CD4-positive, alpha-beta T cell (primary cell): Measurements from ENCODE around the gene ZNF580. TPM values are rescaled to one million over a fixed set of nuclear protein-coding genes. Genes with fewer than 3 reads are reported as not detected.
A peak's percentile ranks its signal among the peaks of the same experiment; 100 is the strongest.

Source experiments
- ATAC-seq: fragments of 200-7000 bp; cut with Tn5 transposase; one replicate; pipeline ENCODE4 v1.10.0; 2022; ENCODE audit warnings: mild to moderate bottlenecking; ENCODE audit not compliant: poor library complexity
- CTCF ChIA-PET: fragments of 350-600 bp; sonication (Branson Sonifier 250); formaldehyde crosslinking; loops from one replicate; lab custom pipeline; 2021; ENCODE audit warnings: antibody characterized with exemption, inconsistent platforms; lab: Charles Lee
- POLR2A ChIA-PET: fragments of 350-600 bp; sonication (Branson Sonifier 250); formaldehyde crosslinking; loops from one replicate; lab custom pipeline; 2021; ENCODE audit warnings: antibody characterized with exemption, inconsistent platforms; lab: Charles Lee
- DNase-seq, 14 experiments: peaks; one replicate each; pipeline ENCODE4 v3.0.0-alpha.2; 2013 to 2020; ENCODE audit warnings: mixed read lengths in 2 of 14
- H3K27ac ChIP-seq, 2 donors: one replicate each; pipeline versions ENCODE4 v1.5.1 to v1.7.0; 2013; ENCODE audit warnings: low read length in 2 of 2, low read depth in 1 of 2, mild to moderate bottlenecking in 1 of 2
- H3K27me3 ChIP-seq, 2 experiments: 1 replicate in 1 of 2; 2 replicates in 1 of 2; pipeline versions ENCODE4 v1.6.1 to v1.7.0; 2013; ENCODE audit warnings: low read length in 2 of 2, control low read depth in 1 of 2, mild to moderate bottlenecking in 1 of 2, moderate library complexity in 1 of 2; ENCODE audit not compliant: insufficient read depth in 2 of 2, control insufficient read depth in 1 of 2
- H3K36me3 ChIP-seq: one replicate; pipeline ENCODE4 v1.6.1; 2013; ENCODE audit warnings: low read length, control low read depth; ENCODE audit not compliant: insufficient read depth
- H3K4me1 ChIP-seq: one replicate; pipeline ENCODE4 v1.6.1; 2013; ENCODE audit warnings: low read length, control low read depth; ENCODE audit not compliant: insufficient read depth
- H3K4me3 ChIP-seq: one replicate; pipeline ENCODE4 v1.5.1; 2013; ENCODE audit warnings: mild to moderate bottlenecking, low read length, moderate library complexity
- H3K9me3 ChIP-seq, 2 experiments: 1 replicate in 1 of 2; 2 replicates in 1 of 2; pipeline versions ENCODE4 v1.6.1 to v1.7.0; 2013; ENCODE audit warnings: low read length in 2 of 2, mild to moderate bottlenecking in 2 of 2, control low read depth in 1 of 2, moderate library complexity in 1 of 2; ENCODE audit not compliant: control insufficient read depth in 1 of 2, insufficient read depth in 1 of 2
- H3K27ac Mint-ChIP-seq: one replicate; pipeline ENCODE4 v1.8.0; 2020; ENCODE audit warnings: mixed read lengths
- H3K27me3 Mint-ChIP-seq: one replicate; pipeline ENCODE4 v1.8.0; 2021; ENCODE audit warnings: mixed read lengths
- H3K36me3 Mint-ChIP-seq: one replicate; pipeline ENCODE4 v1.8.0; 2021; ENCODE audit warnings: low read depth, mixed read lengths
- H3K4me1 Mint-ChIP-seq: one replicate; pipeline ENCODE4 v1.8.0; 2021; ENCODE audit warnings: low read depth, mixed read lengths
- H3K4me3 Mint-ChIP-seq: one replicate; pipeline ENCODE4 v1.8.0; 2020; ENCODE audit warnings: mild to moderate bottlenecking, mixed read lengths
- H3K9me3 Mint-ChIP-seq: one replicate; pipeline ENCODE4 v1.8.0; 2020; ENCODE audit warnings: mixed read lengths
- intact Hi-C, 2 experiments: fragments of 100-400 bp; cut with DNase I in 1 of 2; cut with micrococcal nuclease in 1 of 2; formaldehyde crosslinking; loops; one replicate each; pipeline versions ENCODE4 v1.15.1 to v1.9.0; 2023 to 2025; cut with DNase I, micrococcal nuclease
- total RNA-seq, 174 experiments: library from RNA in 2 of 174; stranded (reverse) in 2 of 174; gene quantifications; one replicate each; pipeline ENCODE4 v1.2.3 and lab custom pipeline; 2021 to 2026
- TF ChIP-seq, protein P1 (sequence below): fragments of 200-600 bp; IDR thresholded peaks from one replicate; pipeline ENCODE4 v1.8.0; 2022; ENCODE audit warnings: antibody characterized with exemption, mild to moderate bottlenecking

The ZNF580 gene
- total RNA-seq, 2 experiments from 2014 or later: 45.2 to 46.6 TPM

DNA sequence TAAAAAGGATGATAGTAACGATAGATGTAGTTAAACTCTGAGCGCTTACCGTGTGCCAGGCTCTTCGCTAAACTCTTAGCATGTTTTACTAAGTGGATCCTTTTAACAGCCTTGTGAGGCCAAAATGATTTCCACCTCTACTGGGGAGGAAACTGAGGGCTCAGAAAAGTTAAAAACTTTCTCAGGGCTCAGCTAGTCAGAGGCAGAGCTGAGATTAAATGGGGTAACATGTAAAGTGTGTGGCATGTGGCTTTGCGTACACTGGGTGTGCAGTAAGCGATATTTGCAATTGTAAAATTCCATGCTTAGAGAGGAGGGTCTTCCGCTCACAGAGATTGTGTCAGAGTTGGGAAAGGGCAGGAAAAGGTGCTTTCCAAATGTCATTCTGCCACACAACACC lies 15.8 kb downstream of the ZNF580 start:
- Mint-ChIP-seq H3K27ac (peak overlapping the region; percentile 93), H3K4me1 (peaks cover 36% of the 10 kb centered on the region), H3K36me3 (peaks cover 48% of the 10 kb centered on the region), H3K4me3 (peak overlapping the region; percentile 94), H3K9me3 (no peaks in the 10 kb centered on the region), H3K27me3 (no peaks in the 10 kb centered on the region)
- Histone ChIP-seq H3K36me3 (peaks cover 34% of the 10 kb centered on the region), H3K27ac (peak overlapping the region in 1 of 2 donors; percentile 100), H3K27me3 (no peaks in the 10 kb centered on the region), H3K4me3 (peak overlapping the region; percentile 70), H3K4me1 (peaks cover 54% of the 10 kb centered on the region), H3K9me3 (no peaks in the 10 kb centered on the region)
- ATAC-seq: no peak
- TF ChIP-seq, protein P1, sequence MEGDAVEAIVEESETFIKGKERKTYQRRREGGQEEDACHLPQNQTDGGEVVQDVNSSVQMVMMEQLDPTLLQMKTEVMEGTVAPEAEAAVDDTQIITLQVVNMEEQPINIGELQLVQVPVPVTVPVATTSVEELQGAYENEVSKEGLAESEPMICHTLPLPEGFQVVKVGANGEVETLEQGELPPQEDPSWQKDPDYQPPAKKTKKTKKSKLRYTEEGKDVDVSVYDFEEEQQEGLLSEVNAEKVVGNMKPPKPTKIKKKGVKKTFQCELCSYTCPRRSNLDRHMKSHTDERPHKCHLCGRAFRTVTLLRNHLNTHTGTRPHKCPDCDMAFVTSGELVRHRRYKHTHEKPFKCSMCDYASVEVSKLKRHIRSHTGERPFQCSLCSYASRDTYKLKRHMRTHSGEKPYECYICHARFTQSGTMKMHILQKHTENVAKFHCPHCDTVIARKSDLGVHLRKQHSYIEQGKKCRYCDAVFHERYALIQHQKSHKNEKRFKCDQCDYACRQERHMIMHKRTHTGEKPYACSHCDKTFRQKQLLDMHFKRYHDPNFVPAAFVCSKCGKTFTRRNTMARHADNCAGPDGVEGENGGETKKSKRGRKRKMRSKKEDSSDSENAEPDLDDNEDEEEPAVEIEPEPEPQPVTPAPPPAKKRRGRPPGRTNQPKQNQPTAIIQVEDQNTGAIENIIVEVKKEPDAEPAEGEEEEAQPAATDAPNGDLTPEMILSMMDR: no peak
- ChIA-PET POLR2A (interaction anchor here (0.8 to 1.7 kb wide), 7 partner anchors 9 to 57 kb away, joined by 3 to 9 read pairs (median 4); partner anchors contain the start of genes EPN1 and FIZ1), CTCF (interaction anchor here (0.6 to 1.3 kb wide), 3 partner anchors 15 to 147 kb away, joined by 3 to 5 read pairs (median 4); no protein-coding TSS in a partner anchor)
- no peak for DNase-seq
- intact Hi-C loops: loop anchor here in 1 of 2 experiments (2.0 to 10.0 kb wide), 3 partner anchors 14 to 1462 kb away; partner anchors contain the start of genes PPP1R12C and TSEN34

DNA sequence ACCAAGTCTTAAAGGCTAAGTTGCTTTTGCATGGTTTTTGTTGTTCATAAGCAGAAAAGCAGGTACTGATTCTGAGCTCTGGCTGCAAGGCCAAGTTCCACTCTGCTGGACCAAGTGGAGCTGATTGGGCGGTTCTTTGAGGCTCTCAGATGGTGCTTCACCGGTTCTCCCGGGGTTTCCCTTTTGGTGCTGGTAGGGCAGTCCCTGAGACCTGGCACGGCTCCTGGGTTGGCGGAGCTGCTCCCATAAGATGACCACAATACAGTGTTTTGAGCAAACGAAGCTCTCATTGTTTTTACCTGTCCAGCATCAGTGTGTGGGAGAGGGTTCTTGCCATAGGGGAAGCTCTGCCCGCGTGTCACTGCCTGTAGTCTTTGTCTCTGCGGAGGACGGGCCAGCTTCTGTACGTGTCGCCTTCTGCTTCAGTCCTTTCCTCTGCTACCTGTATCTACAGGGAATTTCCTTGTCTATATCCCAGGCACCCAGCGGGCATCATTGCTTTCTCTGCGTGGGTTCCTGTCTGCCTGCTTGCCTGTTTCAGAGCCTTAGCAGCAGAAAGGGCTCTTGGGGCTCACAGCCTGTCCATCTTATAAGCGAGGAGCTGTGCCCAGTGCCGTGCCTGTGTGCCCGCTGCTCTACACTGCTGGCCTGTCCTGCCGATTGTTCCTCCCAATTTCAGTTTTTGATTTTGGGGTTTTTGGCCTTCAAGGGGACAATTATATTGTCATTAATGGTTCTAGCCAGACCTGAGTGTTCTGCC lies 16.4 kb downstream of the ZNF580 start:
- ChIA-PET CTCF (interaction anchor here (1.1 to 1.4 kb wide), 3 partner anchors 14 to 25 kb away, joined by 3 to 5 read pairs (median 3); no protein-coding TSS in a partner anchor), POLR2A (interaction anchor here (0.8 to 1.7 kb wide), 8 partner anchors 9 to 58 kb away, joined by 3 to 9 read pairs (median 4); partner anchors contain the start of genes EPN1 and FIZ1)
- H3K27ac Mint-ChIP-seq: peak overlapping the region; percentile 93
- peak overlapping the region; percentile 9 to 100 for H3K27ac ChIP-seq
- peak overlapping the region; percentile 94 for H3K4me3 Mint-ChIP-seq
- peaks cover 55% of the 10 kb centered on the region for H3K36me3 Mint-ChIP-seq
- intact Hi-C loops: loop anchor here in 1 of 2 experiments (2.0 to 10.0 kb wide), 3 partner anchors 14 to 1462 kb away; partner anchors contain the start of genes PPP1R12C and TSEN34
- peaks cover 40% of the 10 kb centered on the region for H3K36me3 ChIP-seq
- peaks cover 41% of the 10 kb centered on the region for H3K4me1 Mint-ChIP-seq
- H3K9me3 Mint-ChIP-seq: no peaks in the 10 kb centered on the region
- H3K4me3 ChIP-seq: peak overlapping the region; percentile 70
- H3K9me3 ChIP-seq: no peaks in the 10 kb centered on the region
- DNase-seq (peak in 2 of 14 experiments; percentile 41 to 52), ATAC-seq (no peak)
- no peaks in the 10 kb centered on the region for H3K27me3 ChIP-seq
- TF ChIP-seq, protein P1: no peak
- peaks cover 54% of the 10 kb centered on the region for H3K4me1 ChIP-seq
- H3K27me3 Mint-ChIP-seq: no peaks in the 10 kb centered on the region

DNA sequence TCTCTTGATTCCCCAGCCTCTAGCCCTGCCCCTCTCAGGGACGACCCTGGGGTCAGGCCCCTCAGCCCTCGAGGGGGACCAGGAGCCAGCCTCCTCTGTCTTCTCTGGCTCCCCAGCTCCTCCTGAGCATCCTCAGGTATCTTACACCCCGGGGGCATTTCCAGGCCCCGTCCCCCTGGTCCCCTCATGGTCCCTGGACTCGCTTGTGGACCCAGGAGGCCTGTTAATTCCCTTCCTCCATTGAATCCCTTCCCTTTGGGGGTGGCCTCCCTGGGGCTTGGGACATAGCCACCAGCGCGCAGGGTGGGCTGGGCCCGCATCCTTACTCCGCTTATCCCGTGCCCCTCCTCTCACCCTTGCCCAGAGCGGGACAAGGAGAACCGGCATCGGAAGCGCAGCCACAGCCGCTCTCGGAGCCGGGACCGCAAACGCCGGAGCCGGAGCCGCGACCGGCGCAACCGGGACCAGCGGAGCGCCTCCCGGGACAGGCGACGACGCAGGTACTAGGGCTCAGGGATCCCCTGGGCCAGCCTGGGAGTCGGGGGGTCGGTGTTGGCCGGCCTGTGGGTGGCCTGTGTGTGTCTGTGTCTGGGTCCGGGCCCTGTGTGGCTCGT lies 18.2 kb downstream of the ZNF580 start:
- peaks cover 46% of the 10 kb centered on the region for H3K4me1 Mint-ChIP-seq
- Histone ChIP-seq H3K27ac (peak overlapping the region in 1 of 2 donors; percentile 1), H3K4me1 (peaks cover 60% of the 10 kb centered on the region), H3K9me3 (no peaks in the 10 kb centered on the region), H3K36me3 (peaks cover 58% of the 10 kb centered on the region), H3K4me3 (no peak overlapping the region), H3K27me3 (no peaks in the 10 kb centered on the region)
- ATAC-seq (no peak), DNase-seq (no peak)
- H3K4me3 Mint-ChIP-seq: peak overlapping the region; percentile 72
- ChIA-PET CTCF (interaction anchor here (1.4 kb wide), 1 partner anchor 13 kb away, joined by 3 read pairs; no protein-coding TSS in a partner anchor), POLR2A (no interaction called here)
- peak overlapping the region; percentile 93 for H3K27ac Mint-ChIP-seq
- TF ChIP-seq, protein P1: no peak
- intact Hi-C loops: loop anchor here in 1 of 2 experiments (5.0 to 10.0 kb wide), 2 partner anchors 542 to 1464 kb away; partner anchors contain the start of genes PPP1R12C and TSEN34
- no peaks in the 10 kb centered on the region for H3K27me3 Mint-ChIP-seq
- no peaks in the 10 kb centered on the region for H3K9me3 Mint-ChIP-seq
- H3K36me3 Mint-ChIP-seq: peaks cover 67% of the 10 kb centered on the region
